Measurements from ENCODE around the gene MTMR2. TPM values are rescaled to one million over a fixed set of nuclear protein-coding genes. Genes with fewer than 3 reads are reported as not detected.
A peak's percentile ranks its signal among the peaks of the same experiment; 100 is the strongest.

Gene MTMR2
- total and polyA plus RNA-seq, 10 of the 15 experiments (the other 5 are each of a cell fraction or from before 2014, with no cell fraction given): 7.6 to 46.6 (median 22.5) TPM

DNA sequence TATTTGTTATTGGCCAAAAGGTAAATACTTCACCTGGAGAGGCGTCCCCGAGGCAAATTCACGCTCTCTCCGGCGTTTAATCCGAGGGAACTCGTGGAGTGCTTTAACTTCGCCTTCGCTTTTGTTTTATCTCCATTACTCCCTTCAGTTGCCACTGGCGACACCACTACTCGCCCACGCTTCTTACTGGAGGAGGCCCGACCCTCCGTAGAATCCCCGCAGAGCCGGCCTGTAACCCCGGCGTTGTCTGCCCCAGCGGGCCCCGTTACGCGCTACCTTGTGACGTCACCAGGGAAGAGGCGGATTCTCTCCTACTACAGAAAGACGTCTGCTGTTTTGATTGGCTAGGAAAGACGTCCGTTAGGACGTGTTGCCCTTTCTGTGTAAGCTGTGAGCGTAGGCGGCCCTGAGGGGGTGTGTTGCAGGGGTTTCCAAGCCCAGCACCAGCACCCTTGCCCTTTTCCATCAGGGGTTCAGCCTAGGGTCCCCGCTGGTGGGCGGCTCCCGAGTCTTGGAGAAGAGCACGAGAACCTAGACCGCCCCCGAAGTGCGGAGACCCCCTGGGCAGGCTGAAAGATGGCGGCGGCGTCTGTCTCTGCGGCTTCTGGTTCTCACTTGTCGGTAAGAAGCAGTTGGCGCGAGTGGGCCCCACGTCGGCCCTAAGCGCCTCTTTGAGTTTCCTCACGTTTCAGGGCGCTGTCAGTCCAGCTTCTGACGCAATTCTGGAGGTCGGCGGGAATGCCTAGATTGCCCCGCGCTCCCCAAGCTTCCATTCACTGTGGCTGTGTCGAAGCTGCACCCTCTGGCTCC is 133.6 kb downstream of the MTMR2 start, which contains the start of gene CEP57 (continued):
- TF ChIP-seq, protein P1, sequence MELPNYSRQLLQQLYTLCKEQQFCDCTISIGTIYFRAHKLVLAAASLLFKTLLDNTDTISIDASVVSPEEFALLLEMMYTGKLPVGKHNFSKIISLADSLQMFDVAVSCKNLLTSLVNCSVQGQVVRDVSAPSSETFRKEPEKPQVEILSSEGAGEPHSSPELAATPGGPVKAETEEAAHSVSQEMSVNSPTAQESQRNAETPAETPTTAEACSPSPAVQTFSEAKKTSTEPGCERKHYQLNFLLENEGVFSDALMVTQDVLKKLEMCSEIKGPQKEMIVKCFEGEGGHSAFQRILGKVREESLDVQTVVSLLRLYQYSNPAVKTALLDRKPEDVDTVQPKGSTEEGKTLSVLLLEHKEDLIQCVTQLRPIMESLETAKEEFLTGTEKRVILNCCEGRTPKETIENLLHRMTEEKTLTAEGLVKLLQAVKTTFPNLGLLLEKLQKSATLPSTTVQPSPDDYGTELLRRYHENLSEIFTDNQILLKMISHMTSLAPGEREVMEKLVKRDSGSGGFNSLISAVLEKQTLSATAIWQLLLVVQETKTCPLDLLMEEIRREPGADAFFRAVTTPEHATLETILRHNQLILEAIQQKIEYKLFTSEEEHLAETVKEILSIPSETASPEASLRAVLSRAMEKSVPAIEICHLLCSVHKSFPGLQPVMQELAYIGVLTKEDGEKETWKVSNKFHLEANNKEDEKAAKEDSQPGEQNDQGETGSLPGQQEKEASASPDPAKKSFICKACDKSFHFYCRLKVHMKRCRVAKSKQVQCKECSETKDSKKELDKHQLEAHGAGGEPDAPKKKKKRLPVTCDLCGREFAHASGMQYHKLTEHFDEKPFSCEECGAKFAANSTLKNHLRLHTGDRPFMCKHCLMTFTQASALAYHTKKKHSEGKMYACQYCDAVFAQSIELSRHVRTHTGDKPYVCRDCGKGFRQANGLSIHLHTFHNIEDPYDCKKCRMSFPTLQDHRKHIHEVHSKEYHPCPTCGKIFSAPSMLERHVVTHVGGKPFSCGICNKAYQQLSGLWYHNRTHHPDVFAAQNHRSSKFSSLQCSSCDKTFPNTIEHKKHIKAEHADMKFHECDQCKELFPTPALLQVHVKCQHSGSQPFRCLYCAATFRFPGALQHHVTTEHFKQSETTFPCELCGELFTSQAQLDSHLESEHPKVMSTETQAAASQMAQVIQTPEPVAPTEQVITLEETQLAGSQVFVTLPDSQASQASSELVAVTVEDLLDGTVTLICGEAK (IDR thresholded peaks at IDR 0.05; ENCODE audit: borderline replicate concordance): no peak
- TF ChIP-seq NBN (IDR thresholded peaks at IDR 0.05): peak; percentile 100
- TF ChIP-seq MEF2B (IDR thresholded peaks at IDR 0.05; ENCODE audit: partially characterized antibody, poor library complexity, severe bottlenecking): peak; percentile 39
- no peak for TF ChIP-seq IRF4 (IDR thresholded peaks at IDR 0.05; ENCODE audit: low read depth, low read length)
- no peak for TF ChIP-seq ZNF622 (IDR thresholded peaks at IDR 0.05)
- no peak for TF ChIP-seq HDGF (IDR thresholded peaks at IDR 0.05)
- no peak for TF ChIP-seq FOXM1 (IDR thresholded peaks at IDR 0.05; ENCODE audit: low read depth, low read length)
- peak; percentile 82; the same call in 1 of the 2 replicates for TF ChIP-seq STAT1 (conservative IDR thresholded peaks at IDR 0.05)
- peak; percentile 72 for TF ChIP-seq SMAD1 (IDR thresholded peaks at IDR 0.05; ENCODE audit: low read depth, partially characterized antibody)
- no peak for TF ChIP-seq MYC (IDR thresholded peaks at IDR 0.05; ENCODE audit: insufficient read depth, insufficient read length, insufficient replicate concordance, low read length, severe bottlenecking)
- TF ChIP-seq, protein P2, sequence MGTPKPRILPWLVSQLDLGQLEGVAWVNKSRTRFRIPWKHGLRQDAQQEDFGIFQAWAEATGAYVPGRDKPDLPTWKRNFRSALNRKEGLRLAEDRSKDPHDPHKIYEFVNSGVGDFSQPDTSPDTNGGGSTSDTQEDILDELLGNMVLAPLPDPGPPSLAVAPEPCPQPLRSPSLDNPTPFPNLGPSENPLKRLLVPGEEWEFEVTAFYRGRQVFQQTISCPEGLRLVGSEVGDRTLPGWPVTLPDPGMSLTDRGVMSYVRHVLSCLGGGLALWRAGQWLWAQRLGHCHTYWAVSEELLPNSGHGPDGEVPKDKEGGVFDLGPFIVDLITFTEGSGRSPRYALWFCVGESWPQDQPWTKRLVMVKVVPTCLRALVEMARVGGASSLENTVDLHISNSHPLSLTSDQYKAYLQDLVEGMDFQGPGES (IDR thresholded peaks at IDR 0.05): 0 out of 2 replicates have a peak, but pooled peaks have one; percentile 46
- TF ChIP-seq, protein P3, sequence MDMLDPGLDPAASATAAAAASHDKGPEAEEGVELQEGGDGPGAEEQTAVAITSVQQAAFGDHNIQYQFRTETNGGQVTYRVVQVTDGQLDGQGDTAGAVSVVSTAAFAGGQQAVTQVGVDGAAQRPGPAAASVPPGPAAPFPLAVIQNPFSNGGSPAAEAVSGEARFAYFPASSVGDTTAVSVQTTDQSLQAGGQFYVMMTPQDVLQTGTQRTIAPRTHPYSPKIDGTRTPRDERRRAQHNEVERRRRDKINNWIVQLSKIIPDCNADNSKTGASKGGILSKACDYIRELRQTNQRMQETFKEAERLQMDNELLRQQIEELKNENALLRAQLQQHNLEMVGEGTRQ (IDR thresholded peaks at IDR 0.05; ENCODE audit: borderline replicate concordance, low read depth, low read length): no peak
- TF ChIP-seq CHD1 (IDR thresholded peaks at IDR 0.05; ENCODE audit: low read depth, low read length): no peak
- no peak for TF ChIP-seq ZBTB4 (CRISPR knock-in tag; IDR thresholded peaks at IDR 0.05)
- TF ChIP-seq, protein P4, sequence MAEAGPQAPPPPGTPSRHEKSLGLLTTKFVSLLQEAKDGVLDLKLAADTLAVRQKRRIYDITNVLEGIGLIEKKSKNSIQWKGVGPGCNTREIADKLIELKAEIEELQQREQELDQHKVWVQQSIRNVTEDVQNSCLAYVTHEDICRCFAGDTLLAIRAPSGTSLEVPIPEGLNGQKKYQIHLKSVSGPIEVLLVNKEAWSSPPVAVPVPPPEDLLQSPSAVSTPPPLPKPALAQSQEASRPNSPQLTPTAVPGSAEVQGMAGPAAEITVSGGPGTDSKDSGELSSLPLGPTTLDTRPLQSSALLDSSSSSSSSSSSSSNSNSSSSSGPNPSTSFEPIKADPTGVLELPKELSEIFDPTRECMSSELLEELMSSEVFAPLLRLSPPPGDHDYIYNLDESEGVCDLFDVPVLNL (IDR thresholded peaks at IDR 0.05; ENCODE audit: low read depth, low read length): no peak
